Activated CD8-positive, alpha-beta memory T cell treated with anti-CD3 and anti-CD28 coated beads, Interleukin-2, amount 10 ng/mL, durations not matched to agents 7 days and 5 days (primary cell): Measurements from ENCODE around the gene POU2F3. TPM values are rescaled to one million over a fixed set of nuclear protein-coding genes. Genes with fewer than 3 reads are reported as not detected.

Source experiments
- ATAC-seq: fragments of 150-1000 bp; cut with Tn5 transposase; one replicate; pipeline ENCODE4 v1.10.0; 2021; ENCODE audit warnings: moderate library complexity
- CTCF ChIA-PET: fragments of 350-600 bp; sonication (Branson Sonifier 250); formaldehyde crosslinking; loops from one replicate; lab custom pipeline; 2021; ENCODE audit warnings: antibody characterized with exemption; lab: Charles Lee
- DNase-seq: peaks from one replicate; pipeline ENCODE4 v3.0.0-alpha.2; 2020
- H3K27ac Mint-ChIP-seq: one replicate; pipeline ENCODE4 v1.8.0; 2021; ENCODE audit warnings: mild to moderate bottlenecking, mixed read lengths
- H3K27me3 Mint-ChIP-seq: one replicate; pipeline ENCODE4 v1.8.0; 2021; ENCODE audit warnings: mixed read lengths
- H3K36me3 Mint-ChIP-seq: one replicate; pipeline ENCODE4 v1.8.0; 2021; ENCODE audit warnings: mild to moderate bottlenecking, mixed read lengths
- H3K4me1 Mint-ChIP-seq: one replicate; pipeline ENCODE4 v1.8.0; 2021; ENCODE audit warnings: mixed read lengths
- H3K4me3 Mint-ChIP-seq: one replicate; pipeline ENCODE4 v1.8.0; 2021; ENCODE audit warnings: mild to moderate bottlenecking, moderate library complexity, mixed read lengths
- H3K9me3 Mint-ChIP-seq: one replicate; pipeline ENCODE4 v1.8.0; 2022; ENCODE audit warnings: low read depth, mixed read lengths
- total RNA-seq, 2 experiments: library from RNA; stranded (reverse); gene quantifications; one replicate each; pipeline ENCODE4 v1.2.3, GENCODE V29; 2021

Gene POU2F3
- total RNA-seq, 2 experiments from 2014 or later: not detected

DNA sequence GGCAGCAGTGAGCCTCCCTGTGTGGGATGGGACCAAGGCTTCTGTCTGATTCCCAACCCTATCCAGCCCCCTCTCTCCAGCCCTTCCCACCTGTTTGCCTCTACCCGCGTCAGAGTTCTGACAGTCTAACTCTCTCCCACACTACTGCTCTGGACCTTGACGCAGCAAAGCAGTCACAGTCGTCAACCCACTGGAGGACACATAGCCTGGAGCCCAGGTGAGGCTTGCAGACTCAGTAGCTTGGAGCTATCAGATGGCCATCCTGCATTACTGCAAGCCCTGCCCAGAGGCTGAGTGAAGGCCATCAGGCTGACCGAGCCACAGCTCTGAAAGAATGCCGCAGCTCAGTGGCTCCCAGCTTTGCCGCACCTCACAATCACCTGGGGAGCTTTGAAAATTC lies 25.4 kb upstream of the POU2F3 start:
- CTCF ChIA-PET: interaction anchor here (1.5 to 2.8 kb wide), 3 partner anchors 15 to 89 kb away, joined by 4 to 11 read pairs (median 8); no protein-coding TSS in a partner anchor
- Mint-ChIP-seq H3K9me3 (no peaks in the 10 kb centered on the region), H3K27me3 (peaks cover 20% of the 10 kb centered on the region), H3K27ac (no peak overlapping the region), H3K4me1 (peaks cover 12% of the 10 kb centered on the region), H3K36me3 (no peaks in the 10 kb centered on the region), H3K4me3 (no peak overlapping the region)
- ATAC-seq: no peak
- no peak for DNase-seq

DNA sequence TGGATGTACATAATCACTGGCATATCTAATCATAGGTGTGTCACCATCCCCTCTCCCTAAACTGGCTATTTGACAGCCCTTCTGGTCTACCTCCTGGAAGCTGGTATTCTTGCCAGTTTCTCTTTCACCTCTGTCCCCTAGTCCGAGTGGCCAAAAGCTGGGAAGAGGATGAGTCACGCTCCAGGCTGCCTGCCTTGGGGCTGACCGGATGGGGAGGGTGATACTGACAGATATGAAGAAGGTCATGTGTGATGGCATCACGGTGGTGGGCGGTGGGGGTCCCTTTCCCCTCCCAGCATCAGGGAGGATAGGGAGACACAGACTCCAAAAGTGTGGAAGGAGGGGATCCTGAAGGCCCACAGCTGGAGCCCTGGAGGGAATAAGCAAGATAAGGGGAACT lies 24.3 kb upstream of the POU2F3 start:
- no peaks in the 10 kb centered on the region for H3K36me3 Mint-ChIP-seq
- CTCF ChIA-PET: interaction anchor here (1.4 kb wide), 1 partner anchor 16 kb away, joined by 3 read pairs; no protein-coding TSS in a partner anchor

DNA sequence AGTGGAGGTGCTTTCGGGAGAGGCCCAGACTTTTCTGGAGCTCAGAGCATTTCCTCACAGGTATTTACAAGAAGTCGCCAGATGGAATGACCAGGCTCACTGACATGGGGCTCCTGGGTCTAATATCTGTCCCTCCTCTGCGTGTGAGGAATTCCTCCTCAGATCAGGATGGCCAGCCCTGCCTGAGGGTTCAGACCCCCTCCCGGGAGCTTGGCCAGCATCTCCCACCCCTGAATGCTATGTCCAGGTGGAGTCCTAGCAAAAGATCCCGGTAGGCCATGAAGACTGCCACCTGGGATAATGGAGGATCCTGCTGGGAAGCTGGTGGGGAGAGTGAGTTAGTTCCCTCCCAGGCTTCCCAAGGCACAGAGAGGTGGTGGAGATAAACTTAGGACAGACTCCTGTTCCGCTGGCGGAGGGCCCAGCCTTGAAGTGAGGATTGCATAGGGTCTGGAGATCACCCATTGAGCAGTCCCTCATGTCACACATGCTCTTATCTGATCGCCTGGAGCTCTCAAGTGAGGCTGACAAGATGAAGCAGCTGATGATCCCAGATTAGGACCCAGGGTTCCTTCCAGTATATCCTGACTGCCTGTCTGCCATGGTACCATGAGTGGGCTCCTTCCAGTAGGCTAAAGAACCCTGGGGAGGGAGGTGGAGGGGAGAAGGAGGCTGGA lies 23.4 kb upstream of the POU2F3 start:
- ATAC-seq (no peak), DNase-seq (no peak)
- peaks cover 11% of the 10 kb centered on the region for H3K27me3 Mint-ChIP-seq
- no peaks in the 10 kb centered on the region for H3K9me3 Mint-ChIP-seq
- no peaks in the 10 kb centered on the region for H3K36me3 Mint-ChIP-seq
- H3K4me3 Mint-ChIP-seq: no peak overlapping the region
- CTCF ChIA-PET: interaction anchor here (1.4 kb wide), 1 partner anchor 15 kb away, joined by 3 read pairs; no protein-coding TSS in a partner anchor
- no peak overlapping the region for H3K27ac Mint-ChIP-seq
- peaks cover 11% of the 10 kb centered on the region for H3K4me1 Mint-ChIP-seq

More for the DNA sequence above, 24.3 kb upstream of the POU2F3 start:
- ATAC-seq (no peak), DNase-seq (no peak)
- H3K9me3 Mint-ChIP-seq: no peaks in the 10 kb centered on the region
- H3K27me3 Mint-ChIP-seq: peaks cover 12% of the 10 kb centered on the region
- no peak overlapping the region for H3K27ac Mint-ChIP-seq
- no peak overlapping the region for H3K4me3 Mint-ChIP-seq
- peaks cover 5% of the 10 kb centered on the region for H3K4me1 Mint-ChIP-seq

DNA sequence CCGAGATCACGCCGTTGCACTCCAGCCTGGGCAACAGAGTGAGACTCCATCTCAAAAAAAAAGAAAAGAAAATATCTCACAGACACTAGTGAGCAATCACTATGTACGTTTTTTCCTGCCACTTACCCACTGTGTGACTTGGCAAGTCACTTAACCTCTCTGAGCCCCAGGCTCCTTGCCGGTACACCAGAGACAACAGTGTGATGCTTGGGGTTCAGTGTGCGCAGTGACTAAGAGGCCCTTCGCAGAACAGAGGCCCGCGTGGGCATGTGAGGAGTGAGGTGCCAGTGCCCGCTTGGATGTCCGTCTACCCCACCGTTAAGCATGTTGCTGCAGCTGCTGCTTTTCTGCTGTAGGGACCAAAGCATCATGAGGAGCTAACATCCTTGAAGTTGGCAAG lies 22.4 kb upstream of the POU2F3 start:
- peaks cover 7% of the 10 kb centered on the region for H3K4me1 Mint-ChIP-seq
- ATAC-seq (no peak), DNase-seq (no peak)
- CTCF ChIA-PET: no interaction called here
- H3K27ac Mint-ChIP-seq: no peak overlapping the region
- H3K27me3 Mint-ChIP-seq: peaks cover 5% of the 10 kb centered on the region
- no peaks in the 10 kb centered on the region for H3K36me3 Mint-ChIP-seq
- no peaks in the 10 kb centered on the region for H3K9me3 Mint-ChIP-seq
- no peak overlapping the region for H3K4me3 Mint-ChIP-seq

DNA sequence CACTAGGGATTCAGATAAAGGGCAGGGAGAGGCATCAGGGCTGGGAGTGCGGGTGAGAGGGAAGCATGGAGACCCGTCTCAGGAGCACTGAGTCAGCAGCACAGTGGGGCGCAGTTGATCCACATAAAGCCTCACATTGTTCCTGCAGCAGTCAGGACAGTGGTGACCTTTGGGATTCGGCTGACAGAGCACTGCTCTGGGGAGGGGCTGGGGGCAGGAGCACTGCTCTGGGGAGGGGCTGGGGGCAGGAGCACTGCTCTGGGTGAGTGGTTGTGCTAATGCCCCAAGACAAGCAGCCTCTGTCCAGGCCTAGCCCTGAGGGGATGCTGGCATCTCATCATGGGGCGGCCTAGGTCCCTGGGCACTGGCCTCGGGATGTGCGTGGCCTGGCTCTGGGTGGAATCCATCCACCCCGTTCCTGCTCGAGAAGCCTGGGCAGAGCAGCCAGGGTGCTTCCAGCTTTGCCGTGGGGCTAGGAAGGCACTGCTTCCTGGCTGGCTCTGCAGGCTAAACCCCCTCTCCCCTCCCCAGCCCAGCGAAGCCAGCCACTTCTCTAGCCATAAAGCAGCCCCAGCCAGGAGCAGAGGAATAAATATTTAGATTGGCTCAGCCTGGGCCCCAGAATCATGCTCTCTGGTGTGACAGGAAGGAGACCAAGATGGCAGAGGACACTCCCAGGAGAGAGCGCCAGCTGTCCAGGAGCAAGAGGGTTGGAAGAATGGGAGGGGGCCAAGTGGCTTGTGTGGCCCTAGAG lies 21.8 kb upstream of the POU2F3 start:
- Mint-ChIP-seq H3K4me1 (peaks cover 7% of the 10 kb centered on the region), H3K36me3 (no peaks in the 10 kb centered on the region), H3K9me3 (no peaks in the 10 kb centered on the region), H3K27me3 (peaks cover 2% of the 10 kb centered on the region), H3K27ac (no peak overlapping the region), H3K4me3 (no peak overlapping the region)
- DNase-seq (no peak), ATAC-seq (no peak)
- CTCF ChIA-PET: no interaction called here

DNA sequence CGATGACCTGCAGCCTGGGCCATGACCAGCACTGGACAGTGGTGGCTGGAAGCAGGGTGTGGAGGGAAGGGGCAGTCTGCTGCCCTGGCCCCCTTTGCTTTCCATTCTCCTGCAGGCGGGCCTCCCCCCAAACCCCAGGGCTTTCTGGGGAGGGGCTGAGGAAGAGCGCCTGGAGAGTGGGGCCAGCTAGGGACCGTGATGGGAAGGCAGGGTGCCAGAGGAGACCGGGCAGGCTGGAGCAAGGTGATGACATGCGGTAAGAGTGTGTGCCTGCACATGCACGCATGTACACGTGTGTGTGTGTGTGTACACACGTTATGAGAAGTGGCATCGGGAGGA lies 21.3 kb upstream of the POU2F3 start:
- H3K4me1 Mint-ChIP-seq: peaks cover 7% of the 10 kb centered on the region
- peaks cover under 1% of the 10 kb centered on the region for H3K27me3 Mint-ChIP-seq
- no peak overlapping the region for H3K4me3 Mint-ChIP-seq
- ATAC-seq (no peak), DNase-seq (no peak)
- CTCF ChIA-PET: no interaction called here
- H3K27ac Mint-ChIP-seq: no peak overlapping the region
- H3K36me3 Mint-ChIP-seq: no peaks in the 10 kb centered on the region
- no peaks in the 10 kb centered on the region for H3K9me3 Mint-ChIP-seq

DNA sequence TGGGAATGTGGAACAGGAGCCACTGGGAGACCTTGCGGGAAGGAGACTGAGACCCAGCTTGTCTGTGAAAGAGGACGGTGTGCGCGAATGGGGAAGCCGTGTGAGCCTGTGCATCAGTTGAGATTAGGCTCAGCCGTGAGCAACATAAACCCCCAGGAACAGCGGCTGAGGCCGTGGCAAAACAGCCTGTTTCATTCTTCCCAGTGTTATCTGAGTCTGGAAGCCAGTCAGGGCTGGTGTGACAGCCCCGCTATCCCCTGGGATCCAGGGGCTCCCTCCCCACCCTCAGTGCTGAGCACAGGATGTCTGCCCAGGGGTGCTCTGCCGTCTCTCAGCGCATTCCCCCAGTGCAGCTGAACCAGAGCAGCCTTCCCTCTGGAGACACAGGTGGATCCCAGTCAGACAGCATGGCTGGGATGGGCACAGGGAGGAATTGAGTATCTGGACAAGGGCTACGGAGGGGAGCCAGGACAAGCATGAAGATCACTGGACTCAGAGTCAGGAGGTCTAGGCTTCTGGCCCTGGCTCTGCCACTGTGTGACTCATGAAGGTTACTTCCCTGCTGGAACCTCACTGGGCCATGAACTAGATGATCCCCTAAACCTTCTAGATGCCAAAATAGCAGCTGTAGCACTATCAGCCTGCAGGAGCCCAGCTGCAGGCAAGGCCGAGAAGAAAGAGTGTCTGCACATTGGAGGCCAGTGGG lies 20.6 kb upstream of the POU2F3 start:
- ATAC-seq (no peak), DNase-seq (no peak)
- H3K27me3 Mint-ChIP-seq: peaks cover 5% of the 10 kb centered on the region
- H3K36me3 Mint-ChIP-seq: no peaks in the 10 kb centered on the region
- no peak overlapping the region for H3K27ac Mint-ChIP-seq
- H3K4me1 Mint-ChIP-seq: peaks cover 7% of the 10 kb centered on the region
- CTCF ChIA-PET: no interaction called here
- no peaks in the 10 kb centered on the region for H3K9me3 Mint-ChIP-seq
- no peak overlapping the region for H3K4me3 Mint-ChIP-seq

DNA sequence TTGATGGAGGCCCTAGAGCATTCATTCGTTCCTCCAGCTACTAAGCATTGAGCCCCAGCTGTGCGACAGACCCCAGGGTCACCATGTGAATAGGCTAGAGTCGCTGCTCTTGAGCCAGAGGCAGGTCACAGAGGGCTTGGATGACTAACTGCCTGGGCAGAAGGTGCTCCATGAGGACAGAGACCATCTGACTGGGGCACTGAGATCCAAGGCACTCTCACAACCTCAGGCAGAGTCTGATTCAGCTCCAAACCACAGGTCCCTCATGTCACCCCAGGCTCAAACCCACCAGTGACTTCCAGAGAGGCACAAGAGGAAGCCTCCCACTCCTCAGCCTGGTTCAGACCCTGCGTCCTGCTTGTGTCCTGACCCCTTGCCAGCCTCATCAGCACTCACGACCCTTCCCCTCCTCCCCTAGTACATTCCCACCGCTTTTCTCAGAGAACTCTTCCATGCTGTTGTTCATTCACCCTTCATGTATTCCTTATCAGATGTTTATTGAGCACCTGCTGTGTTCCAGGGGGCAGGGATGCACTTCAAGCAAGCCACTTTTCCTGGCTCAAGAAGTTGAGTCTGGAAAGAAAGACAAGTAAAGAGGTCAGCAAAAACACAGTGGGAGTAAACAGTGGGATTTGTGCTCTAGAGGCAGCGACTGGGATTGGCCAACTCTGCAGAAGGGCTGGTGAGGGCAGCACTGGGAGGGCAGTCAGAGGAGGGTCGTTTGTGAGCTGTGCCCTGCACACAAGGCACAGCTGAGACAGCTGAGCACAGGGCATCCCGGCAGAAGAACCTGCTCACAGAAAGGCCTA lies 19.8 kb upstream of the POU2F3 start:
- Mint-ChIP-seq H3K27me3 (peaks cover 7% of the 10 kb centered on the region), H3K4me3 (no peak overlapping the region), H3K9me3 (no peaks in the 10 kb centered on the region), H3K4me1 (peaks cover 13% of the 10 kb centered on the region), H3K36me3 (no peaks in the 10 kb centered on the region), H3K27ac (no peak overlapping the region)
- ATAC-seq: no peak
- DNase-seq: no peak
- CTCF ChIA-PET: interaction anchor here (1.0 kb wide), 1 partner anchor 9 kb away, joined by 3 read pairs; no protein-coding TSS in a partner anchor

DNA sequence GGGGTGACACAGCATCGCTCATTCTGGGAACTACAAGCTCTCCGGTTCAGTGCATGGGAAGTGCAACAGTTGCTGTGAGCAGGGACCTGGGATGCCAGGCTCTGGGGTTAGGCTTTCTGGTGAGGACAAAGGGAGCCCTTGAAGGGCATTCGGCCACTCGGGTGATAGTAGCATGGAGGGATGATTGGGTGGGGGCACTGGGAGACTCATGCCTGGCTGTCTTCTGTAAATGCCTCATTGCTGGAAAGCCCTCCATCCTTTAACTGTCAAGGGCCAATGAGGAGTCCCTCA lies 19.2 kb upstream of the POU2F3 start:
- H3K9me3 Mint-ChIP-seq: no peaks in the 10 kb centered on the region
- no peak overlapping the region for H3K4me3 Mint-ChIP-seq
- H3K27ac Mint-ChIP-seq: no peak overlapping the region
- CTCF ChIA-PET: interaction anchor here (1.0 kb wide), 1 partner anchor 9 kb away, joined by 3 read pairs; no protein-coding TSS in a partner anchor
- ATAC-seq (no peak), DNase-seq (no peak)
- peaks cover 7% of the 10 kb centered on the region for H3K27me3 Mint-ChIP-seq
- H3K36me3 Mint-ChIP-seq: no peaks in the 10 kb centered on the region
- peaks cover 15% of the 10 kb centered on the region for H3K4me1 Mint-ChIP-seq

DNA sequence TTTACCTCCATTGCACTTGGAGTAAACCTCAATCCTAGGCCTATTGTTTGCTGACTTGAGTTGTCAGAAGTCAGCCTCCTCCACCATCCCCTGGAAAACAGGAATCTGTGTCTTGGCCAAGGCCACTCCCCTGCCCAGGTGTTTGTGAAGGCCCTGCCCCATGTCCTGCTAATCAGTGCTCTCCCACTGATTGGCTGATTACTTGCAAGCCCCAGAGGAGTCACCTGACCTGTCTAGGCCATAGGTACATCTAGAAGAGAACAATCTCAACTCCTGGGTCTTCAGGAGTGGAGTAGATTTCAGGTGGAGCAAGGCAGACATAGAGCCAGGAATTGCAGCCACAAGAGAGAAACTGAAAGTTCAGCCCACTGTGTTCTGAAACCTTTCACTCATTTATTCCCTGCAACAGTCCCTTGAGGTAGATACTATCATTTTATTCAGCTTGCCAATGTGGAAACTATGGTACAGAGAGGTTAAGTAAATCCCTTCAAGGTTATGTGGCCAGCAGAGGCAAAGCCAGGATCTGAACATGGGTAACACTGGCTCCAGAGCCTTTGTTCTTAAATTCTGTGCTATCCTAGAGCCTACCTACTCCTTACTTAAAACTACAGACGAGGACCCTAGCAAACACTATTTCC lies 18.7 kb upstream of the POU2F3 start:
- DNase-seq: no peak
- Mint-ChIP-seq H3K27me3 (peaks cover 7% of the 10 kb centered on the region), H3K4me1 (peaks cover 15% of the 10 kb centered on the region), H3K27ac (no peak overlapping the region), H3K4me3 (no peak overlapping the region), H3K36me3 (no peaks in the 10 kb centered on the region), H3K9me3 (no peaks in the 10 kb centered on the region)
- ATAC-seq: no peak
- CTCF ChIA-PET: interaction anchor here (1.0 to 5.4 kb wide), 2 partner anchors 8 to 14 kb away, joined by 3 to 26 read pairs; no protein-coding TSS in a partner anchor

DNA sequence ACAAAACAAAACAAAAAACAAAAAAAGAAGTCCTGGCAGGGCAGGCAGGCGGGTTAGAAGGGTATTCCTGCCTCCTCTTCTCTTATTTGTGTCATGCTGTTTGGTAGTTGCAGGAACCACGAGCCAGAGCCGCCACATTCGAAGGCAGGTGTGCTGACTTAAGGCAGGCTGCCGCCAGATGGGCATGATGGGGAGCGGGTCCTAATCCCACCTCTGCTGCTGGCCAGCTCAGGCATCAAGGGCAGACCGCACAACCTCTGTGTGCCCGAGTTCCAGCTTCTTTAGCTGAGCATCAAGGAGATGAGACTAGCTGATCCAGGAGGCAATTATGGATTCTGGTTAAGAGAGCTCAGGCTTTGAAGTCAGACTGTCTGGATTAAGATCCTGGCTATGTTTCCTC lies 17.0 kb upstream of the POU2F3 start:
- CTCF ChIA-PET: interaction anchor here (1.5 to 5.4 kb wide), 3 partner anchors 10 to 80 kb away, joined by 5 to 27 read pairs (median 26); no protein-coding TSS in a partner anchor
- Mint-ChIP-seq H3K27me3 (peaks cover 7% of the 10 kb centered on the region), H3K9me3 (no peaks in the 10 kb centered on the region), H3K36me3 (no peaks in the 10 kb centered on the region), H3K4me1 (peaks cover 15% of the 10 kb centered on the region), H3K4me3 (no peak overlapping the region), H3K27ac (no peak overlapping the region)
- no peak for ATAC-seq
- no peak for DNase-seq

DNA sequence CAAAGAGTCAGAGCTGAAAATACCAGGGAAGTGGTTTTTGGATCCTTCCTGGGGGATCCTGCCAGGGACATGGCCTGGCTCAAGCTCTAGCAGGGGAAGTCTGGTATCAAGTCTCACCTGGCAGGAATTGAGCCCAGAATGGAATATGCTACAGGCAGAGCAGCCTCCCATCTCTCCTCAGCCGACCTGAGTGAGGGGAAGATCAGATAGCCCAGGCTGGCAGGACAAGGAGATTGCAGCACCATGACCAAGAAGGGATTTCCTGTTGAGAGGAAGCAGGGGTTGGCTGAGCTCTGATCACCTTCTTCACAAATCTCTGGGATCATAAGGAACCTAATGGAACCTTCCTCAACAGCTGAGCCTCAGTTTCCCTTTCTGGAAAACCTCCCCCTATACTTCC lies 16.1 kb upstream of the POU2F3 start:
- DNase-seq (no peak), ATAC-seq (no peak)
- no peak overlapping the region for H3K4me3 Mint-ChIP-seq
- H3K9me3 Mint-ChIP-seq: no peaks in the 10 kb centered on the region
- CTCF ChIA-PET: interaction anchor here (1.2 to 5.4 kb wide), 4 partner anchors 10 to 79 kb away, joined by 4 to 27 read pairs (median 16); no protein-coding TSS in a partner anchor
- no peaks in the 10 kb centered on the region for H3K36me3 Mint-ChIP-seq
- peaks cover 15% of the 10 kb centered on the region for H3K4me1 Mint-ChIP-seq
- H3K27me3 Mint-ChIP-seq: peaks cover 7% of the 10 kb centered on the region
- H3K27ac Mint-ChIP-seq: no peak overlapping the region
